A549 (cell line): ENCODE measurements around the gene PCDHA1. TPM values are rescaled to one million over a fixed set of nuclear protein-coding genes. Genes with fewer than 3 reads are reported as not detected.

Experiments
- ATAC-seq, 2 experiments: fragments of 200-7000 bp in 1 of 2; fragments of >200 bp in 1 of 2; cut with Nextera tagmentation in 1 of 2; cut with Tn5 transposase in 1 of 2; 3 replicates each; pipeline versions ENCODE4 v1.8.0 to v1.9.1; 2018 to 2020; ENCODE audit warnings: mild to moderate bottlenecking in 1 of 2, moderate library complexity in 1 of 2
- CTCF ChIA-PET: fragments of 300-600 bp; sonication (Branson Sonifier 250); formaldehyde crosslinking; extraction: SDS; loops from one replicate; lab custom pipeline; 2021; ENCODE audit warnings: antibody characterized with exemption, inconsistent platforms; lab: Yijun Ruan, JAX
- POLR2A ChIA-PET: fragments of 350-600 bp; formaldehyde crosslinking; extraction: SDS; loops from one replicate; lab custom pipeline; 2021; ENCODE audit warnings: antibody characterized with exemption, inconsistent platforms; lab: Yijun Ruan, JAX
- DNase-seq, 2 experiments: peaks; one replicate each; pipeline versions ENCODE4 v3.0.0 to v3.0.0-alpha.2; 2011 to 2016; ENCODE audit warnings: low read depth in 1 of 2, low spot score in 1 of 2
- FAIRE-seq: peaks from 2 replicates; lab custom pipeline; 2011; peaks lifted over from hg19 to GRCh38; lab: Jason Lieb, UNC
- H3K27ac ChIP-seq, 2 experiments: fragments of >200 bp; sonication (Bioruptor Twin); formaldehyde crosslinking; 3 replicates each; pipeline ENCODE4 v1.5.1; 2016 to 2017
- H3K4me1 ChIP-seq: fragments of >200 bp; sonication (Bioruptor Twin); formaldehyde crosslinking; 3 replicates; pipeline ENCODE4 v1.6.1; 2016
- H3K4me2 ChIP-seq: fragments of >200 bp; sonication (Bioruptor Twin); formaldehyde crosslinking; 3 replicates; pipeline ENCODE4 v1.6.1; 2016
- H3K4me3 ChIP-seq: fragments of >200 bp; sonication (Bioruptor Twin); formaldehyde crosslinking; 3 replicates; pipeline ENCODE4 v1.5.1; 2016
- H3K9me3 ChIP-seq: fragments of >200 bp; sonication (Bioruptor Twin); formaldehyde crosslinking; 3 replicates; pipeline ENCODE4 v1.6.1; 2016
- CBX2 ChIP-seq: fragments of 200-600 bp; sonication (generic); IDR thresholded peaks from 2 replicates; pipeline ENCODE4 v1.6.1; 2016; ENCODE audit warnings: low read depth, mild to moderate bottlenecking, borderline replicate concordance
- CEBPB ChIP-seq, 2 experiments: fragments of >200 bp in 1 of 2; sonication (Bioruptor Twin) in 1 of 2; formaldehyde crosslinking in 1 of 2; IDR thresholded peaks; 2 replicates each; pipeline ENCODE4 v1.6.1; 2012 to 2016
- EP300 ChIP-seq, 2 experiments: fragments of >200 bp; sonication (Bioruptor Twin); formaldehyde crosslinking; IDR thresholded peaks; 2 replicates in 1 of 2; 3 replicates in 1 of 2; pipeline ENCODE4 v1.6.1; 2016 to 2017
- FOSB ChIP-seq: fragments of 250-450 bp; sonication (Bioruptor Pico); IDR thresholded peaks from 2 replicates; pipeline ENCODE4 v1.5.0; 2020; ENCODE audit warnings: mild to moderate bottlenecking, moderate library complexity
- FOSL2 ChIP-seq, 2 experiments: fragments of 450-650 bp in 1 of 2; fragments of >200 bp in 1 of 2; sonication (Bioruptor Twin) in 1 of 2; formaldehyde crosslinking; IDR thresholded peaks; 2 replicates each; pipeline versions ENCODE4 v1.5.0 to v1.6.1; 2016 to 2020; ENCODE audit warnings: mild to moderate bottlenecking in 1 of 2, moderate library complexity in 1 of 2
- HOXB13 ChIP-seq: fragments of 250-450 bp; sonication (Bioruptor Pico); IDR thresholded peaks from 2 replicates; pipeline ENCODE4 v1.5.0; 2020; ENCODE audit warnings: low read depth, mild to moderate bottlenecking, moderate library complexity
- HOXB5 ChIP-seq: fragments of 250-450 bp; sonication (Bioruptor Pico); IDR thresholded peaks from 2 replicates; pipeline ENCODE4 v1.5.0; 2020; ENCODE audit warnings: mild to moderate bottlenecking, moderate library complexity
- JUN ChIP-seq, 2 experiments: fragments of >200 bp; sonication (Bioruptor Twin); formaldehyde crosslinking; IDR thresholded peaks; 2 replicates in 1 of 2; 3 replicates in 1 of 2; pipeline ENCODE4 v1.6.1; 2016 to 2017
- MYC ChIP-seq: IDR thresholded peaks from 2 replicates; pipeline ENCODE4 v1.6.1; 2012; ENCODE audit warnings: mild to moderate bottlenecking, inconsistent platforms, low read length, improper control_type of control experiment, borderline replicate concordance
- NR3C1 ChIP-seq: fragments of >200 bp; sonication (Bioruptor Twin); formaldehyde crosslinking; IDR thresholded peaks from 3 replicates; pipeline ENCODE4 v1.6.1; 2017
- RCOR1 ChIP-seq: fragments of 150-350 bp; IDR thresholded peaks from 2 replicates; pipeline ENCODE4 v1.6.1; 2014; ENCODE audit warnings: antibody characterized with exemption, low read length, low read depth
- RFX5 ChIP-seq: fragments of 450-650 bp; IDR thresholded peaks from 2 replicates; pipeline ENCODE4 v1.7.1; 2014; ENCODE audit warnings: antibody characterized with exemption, mild to moderate bottlenecking, moderate library complexity
- TP53 ChIP-seq: fragments of 250-450 bp; sonication (Bioruptor Pico); IDR thresholded peaks from 2 replicates; pipeline ENCODE4 v1.5.0; 2021; ENCODE audit warnings: mild to moderate bottlenecking, moderate library complexity
- ZC3H11A ChIP-seq: fragments of 450-650 bp; IDR thresholded peaks from 2 replicates; pipeline ENCODE4 v1.6.1; 2014; ENCODE audit warnings: antibody characterized with exemption, mild to moderate bottlenecking
- ZNF302 ChIP-seq: fragments of 250-450 bp; sonication (Bioruptor Pico); IDR thresholded peaks from 2 replicates; pipeline ENCODE4 v1.9.0; 2021; ENCODE audit warnings: inconsistent platforms, mild to moderate bottlenecking, moderate library complexity
- WGBS: methylation state at CpG from one replicate; pipeline ENCODE4 v1.1.6; 2017; ENCODE audit errors: missing lambda C conversion rate; 5-methylcytosine and 5-hydroxymethylcytosine counted together
- polyA plus RNA-seq, 4 experiments: library from polyadenylated mRNA; depleted of rRNA in 3 of 4; stranded (reverse); fragments of >200 nt; fragmentation: RNase III in 1 of 4; extraction: RNeasy Plus Mini Kit Qiagen cat#74134 plus additional on column Dnase treatment in 1 of 4; gene quantifications; 2 replicates in 3 of 4; 3 replicates in 1 of 4; pipeline ENCODE4 v1.2.3, GENCODE V29; 2011 to 2017
- TF ChIP-seq, protein P1 (sequence below): fragments of 250-450 bp; sonication (Bioruptor Pico); IDR thresholded peaks from 2 replicates; pipeline ENCODE4 v1.5.0; 2021; ENCODE audit warnings: mild to moderate bottlenecking, moderate library complexity, borderline replicate concordance
- TF ChIP-seq, protein P2 (sequence below): IDR thresholded peaks from 2 replicates; pipeline ENCODE4 v1.6.1; 2012
- TF ChIP-seq, protein P3 (sequence below): fragments of 250-450 bp; sonication (Bioruptor Pico); IDR thresholded peaks from 2 replicates; pipeline ENCODE4 v1.5.0; 2020; ENCODE audit warnings: low read depth, mild to moderate bottlenecking, moderate library complexity

The PCDHA1 gene
- polyA plus RNA-seq, 2 of the 4 experiments (the other 2 are of a cell fraction): 0.13 to 0.52 TPM

DNA sequence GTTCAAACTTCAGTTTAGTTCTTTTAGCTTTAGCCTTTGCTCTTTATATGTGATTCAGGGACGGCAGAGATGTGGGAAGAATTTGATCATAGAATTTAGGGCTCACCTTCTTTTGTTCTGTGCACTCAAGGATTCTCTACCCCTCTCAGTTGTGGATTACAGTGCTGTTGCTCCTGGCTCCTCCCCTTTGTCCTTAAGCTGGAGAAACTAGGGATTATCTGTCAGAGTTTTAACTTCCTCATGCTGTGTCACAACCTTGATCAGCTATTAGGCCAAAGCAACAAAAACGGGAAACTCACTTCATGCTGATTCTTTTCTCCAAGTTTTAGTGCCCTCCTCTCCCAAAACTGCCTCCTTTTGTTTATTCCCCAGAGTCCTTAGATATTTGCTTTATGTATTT, 167.3 kb downstream of the PCDHA1 start:
- no peak for ATAC-seq
- H3K9me3 ChIP-seq: no peaks in the 10 kb centered on the region; the same call in 2 of the 3 replicates
- H3K4me2 ChIP-seq: no peak overlapping the region
- no peaks in the 10 kb centered on the region for H3K4me1 ChIP-seq
- no peak for TF ChIP-seq ZC3H11A
- TF ChIP-seq FOSB: no peak
- TF ChIP-seq NR3C1: no peak
- TF ChIP-seq TP53 (CRISPR knock-in tag): no peak
- TF ChIP-seq, protein P1, sequence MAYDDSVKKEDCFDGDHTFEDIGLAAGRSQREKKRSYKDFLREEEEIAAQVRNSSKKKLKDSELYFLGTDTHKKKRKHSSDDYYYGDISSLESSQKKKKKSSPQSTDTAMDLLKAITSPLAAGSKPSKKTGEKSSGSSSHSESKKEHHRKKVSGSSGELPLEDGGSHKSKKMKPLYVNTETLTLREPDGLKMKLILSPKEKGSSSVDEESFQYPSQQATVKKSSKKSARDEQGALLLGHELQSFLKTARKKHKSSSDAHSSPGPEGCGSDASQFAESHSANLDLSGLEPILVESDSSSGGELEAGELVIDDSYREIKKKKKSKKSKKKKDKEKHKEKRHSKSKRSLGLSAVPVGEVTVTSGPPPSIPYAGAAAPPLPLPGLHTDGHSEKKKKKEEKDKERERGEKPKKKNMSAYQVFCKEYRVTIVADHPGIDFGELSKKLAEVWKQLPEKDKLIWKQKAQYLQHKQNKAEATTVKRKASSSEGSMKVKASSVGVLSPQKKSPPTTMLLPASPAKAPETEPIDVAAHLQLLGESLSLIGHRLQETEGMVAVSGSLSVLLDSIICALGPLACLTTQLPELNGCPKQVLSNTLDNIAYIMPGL (CRISPR knock-in tag): no peak
- TF ChIP-seq RCOR1: no peak
- no peak for TF ChIP-seq MYC
- no peak for TF ChIP-seq EP300 (IDR thresholded peaks at IDR 0.05)
- no peak for TF ChIP-seq ZNF302 (CRISPR knock-in tag)
- no peak for TF ChIP-seq HOXB13 (CRISPR knock-in tag)
- no peak for TF ChIP-seq FOSL2 (IDR thresholded peaks at IDR 0.05)
- TF ChIP-seq FOSL2 (CRISPR knock-in tag; IDR thresholded peaks at IDR 0.05): no peak
- TF ChIP-seq, all 56 proteins: peak for 0
- Histone ChIP-seq H3K27ac (no peak overlapping the region), H3K4me3 (no peak overlapping the region)
- DNase-seq (no peak), FAIRE-seq (no peak)
- WGBS: 10% methylated on average over 2 of the region's 2 CpGs
- ChIA-PET CTCF (interaction anchor here (0.9 to 1.3 kb wide), 4 partner anchors 13 to 78 kb away, joined by 3 to 6 read pairs (median 4); partner anchors contain the start of genes PCDHA12, PCDHAC1 and PCDHAC2), POLR2A (no interaction called here)

DNA sequence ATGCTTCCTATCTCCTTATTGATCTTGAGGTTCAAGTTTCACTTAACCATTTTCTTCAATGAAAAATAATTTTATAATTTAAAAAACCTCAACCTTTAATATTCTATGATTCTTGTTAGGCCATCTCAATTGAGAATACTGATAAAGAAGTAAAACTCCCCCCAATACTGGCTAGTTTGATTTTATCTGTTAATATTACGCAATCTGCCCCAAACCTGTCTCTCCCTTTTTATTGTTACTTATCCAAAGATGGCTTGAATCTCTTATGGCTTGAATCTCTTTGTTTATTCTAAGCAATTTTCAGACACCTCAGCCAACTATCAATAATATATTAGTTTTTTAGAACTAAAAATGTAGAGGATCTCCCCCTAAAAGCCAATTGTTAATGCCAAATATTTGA, 176.2 kb downstream of the PCDHA1 start:
- DNase-seq (no peak), ATAC-seq (no peak)
- no peak overlapping the region for H3K4me3 ChIP-seq
- H3K4me2 ChIP-seq: no peak overlapping the region
- H3K9me3 ChIP-seq: no peaks in the 10 kb centered on the region
- WGBS: 45% methylated on average over 1 of the region's 1 CpG
- peaks cover 7% of the 10 kb centered on the region; the same call in 1 of the 3 replicates for H3K4me1 ChIP-seq
- CTCF ChIA-PET: interaction anchor here (1.3 kb wide), 1 partner anchor 78 kb away, joined by 4 read pairs; no protein-coding TSS in a partner anchor
- no peak overlapping the region for H3K27ac ChIP-seq
- TF ChIP-seq CEBPB (IDR thresholded peaks at IDR 0.05): peak; percentile 59 to 64; a peak in 3 of 4 replicates
- TF ChIP-seq, protein P2, sequence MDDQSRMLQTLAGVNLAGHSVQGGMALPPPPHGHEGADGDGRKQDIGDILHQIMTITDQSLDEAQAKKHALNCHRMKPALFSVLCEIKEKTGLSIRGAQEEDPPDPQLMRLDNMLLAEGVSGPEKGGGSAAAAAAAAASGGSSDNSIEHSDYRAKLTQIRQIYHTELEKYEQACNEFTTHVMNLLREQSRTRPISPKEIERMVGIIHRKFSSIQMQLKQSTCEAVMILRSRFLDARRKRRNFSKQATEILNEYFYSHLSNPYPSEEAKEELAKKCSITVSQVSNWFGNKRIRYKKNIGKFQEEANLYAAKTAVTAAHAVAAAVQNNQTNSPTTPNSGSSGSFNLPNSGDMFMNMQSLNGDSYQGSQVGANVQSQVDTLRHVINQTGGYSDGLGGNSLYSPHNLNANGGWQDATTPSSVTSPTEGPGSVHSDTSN: no peak
- TF ChIP-seq JUN (IDR thresholded peaks at IDR 0.05): no peak
- TF ChIP-seq, protein P1 (CRISPR knock-in tag): no peak
- no peak for TF ChIP-seq RFX5
- no peak for TF ChIP-seq CBX2
- no peak for TF ChIP-seq HOXB5 (CRISPR knock-in tag)
- TF ChIP-seq, protein P3, sequence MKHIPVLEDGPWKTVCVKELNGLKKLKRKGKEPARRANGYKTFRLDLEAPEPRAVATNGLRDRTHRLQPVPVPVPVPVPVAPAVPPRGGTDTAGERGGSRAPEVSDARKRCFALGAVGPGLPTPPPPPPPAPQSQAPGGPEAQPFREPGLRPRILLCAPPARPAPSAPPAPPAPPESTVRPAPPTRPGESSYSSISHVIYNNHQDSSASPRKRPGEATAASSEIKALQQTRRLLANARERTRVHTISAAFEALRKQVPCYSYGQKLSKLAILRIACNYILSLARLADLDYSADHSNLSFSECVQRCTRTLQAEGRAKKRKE (CRISPR knock-in tag): no peak
- TF ChIP-seq, all 56 proteins: peak for 1
- FAIRE-seq: no peak
- POLR2A ChIA-PET: no interaction called here
